ENCODE data around the gene ATP2B3.

DNA sequence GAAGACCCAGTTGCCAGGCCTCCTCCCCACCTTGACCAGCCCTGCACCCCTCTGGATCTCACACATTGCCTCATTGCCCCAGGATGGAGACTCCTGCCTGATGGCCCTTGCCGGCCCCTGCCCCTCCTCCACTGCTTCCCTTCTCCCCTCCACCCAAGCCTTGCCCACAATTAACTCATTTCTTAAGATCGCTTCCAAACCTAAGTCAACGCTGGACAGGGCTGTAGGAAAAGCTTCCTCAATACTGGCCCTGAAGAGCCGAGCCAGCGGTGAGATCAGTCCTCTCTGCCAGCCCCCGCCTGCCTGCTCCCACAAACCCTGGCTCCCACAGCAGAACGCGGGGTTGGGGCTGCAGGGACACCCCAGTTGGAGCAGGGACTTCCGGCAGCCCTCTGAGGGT is 39.5 kb upstream of the ATP2B3 start:
- TF ChIP-seq, protein P1, sequence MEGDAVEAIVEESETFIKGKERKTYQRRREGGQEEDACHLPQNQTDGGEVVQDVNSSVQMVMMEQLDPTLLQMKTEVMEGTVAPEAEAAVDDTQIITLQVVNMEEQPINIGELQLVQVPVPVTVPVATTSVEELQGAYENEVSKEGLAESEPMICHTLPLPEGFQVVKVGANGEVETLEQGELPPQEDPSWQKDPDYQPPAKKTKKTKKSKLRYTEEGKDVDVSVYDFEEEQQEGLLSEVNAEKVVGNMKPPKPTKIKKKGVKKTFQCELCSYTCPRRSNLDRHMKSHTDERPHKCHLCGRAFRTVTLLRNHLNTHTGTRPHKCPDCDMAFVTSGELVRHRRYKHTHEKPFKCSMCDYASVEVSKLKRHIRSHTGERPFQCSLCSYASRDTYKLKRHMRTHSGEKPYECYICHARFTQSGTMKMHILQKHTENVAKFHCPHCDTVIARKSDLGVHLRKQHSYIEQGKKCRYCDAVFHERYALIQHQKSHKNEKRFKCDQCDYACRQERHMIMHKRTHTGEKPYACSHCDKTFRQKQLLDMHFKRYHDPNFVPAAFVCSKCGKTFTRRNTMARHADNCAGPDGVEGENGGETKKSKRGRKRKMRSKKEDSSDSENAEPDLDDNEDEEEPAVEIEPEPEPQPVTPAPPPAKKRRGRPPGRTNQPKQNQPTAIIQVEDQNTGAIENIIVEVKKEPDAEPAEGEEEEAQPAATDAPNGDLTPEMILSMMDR (IDR thresholded peaks at IDR 0.05) = no peak
- no peak for TF ChIP-seq POLR2A (IDR thresholded peaks at IDR 0.05)

Data from heart left ventricle (tissue), 13 donors.